Measurements from ENCODE around the gene PUS3. TPM values are rescaled to one million over a fixed set of nuclear protein-coding genes. Genes with fewer than 3 reads are reported as not detected.
A peak's percentile ranks its signal among the peaks of the same experiment; 100 is the strongest.

PUS3 gene
- total RNA-seq, 4 donors from 2014 or later = 0.60 to 8.7 (median 4.1) TPM

DNA sequence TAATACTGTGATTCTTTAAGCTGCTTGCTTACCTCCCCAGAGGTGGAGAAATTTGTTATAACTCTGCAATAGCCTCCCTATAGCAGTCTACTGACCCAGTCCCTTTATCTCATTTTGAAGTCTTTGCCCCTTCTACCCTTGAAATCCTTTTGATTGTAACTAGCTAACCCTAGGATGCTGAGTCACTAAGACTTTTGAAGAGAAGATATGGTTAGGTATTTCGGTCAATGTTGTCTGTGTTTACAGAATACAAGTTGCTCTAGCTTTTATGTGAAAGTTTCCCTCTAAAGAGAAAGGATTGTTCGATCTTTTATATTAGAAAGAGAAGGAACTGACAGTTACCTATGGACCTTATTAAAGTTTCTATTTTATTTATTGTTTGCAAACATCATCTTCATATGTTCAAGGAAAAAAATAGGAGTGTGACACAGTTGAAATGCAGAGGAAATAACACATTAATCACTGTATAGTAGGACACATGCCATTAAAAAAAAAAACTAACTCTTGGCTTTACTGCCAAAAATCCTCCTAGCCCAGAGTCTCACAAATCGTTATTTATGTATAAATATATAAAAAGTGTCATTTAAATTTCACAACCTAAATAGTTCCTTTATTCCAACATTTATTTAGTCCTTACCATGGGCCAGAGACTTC, 12.4 kb downstream of the PUS3 start:
- intact Hi-C loops (cut with DNase I; ENCODE audit: low total_unique reads) = no loop called here
- Histone ChIP-seq H3K36me3 (no peaks in the 10 kb centered on the region), H3K9me3 (no peaks in the 10 kb centered on the region), H3K27ac (no peak overlapping the region), H3K4me1 (peaks cover 0 to 23% (median 10%) of the 10 kb centered on the region in 4 donors), H3K27me3 (no peaks in the 10 kb centered on the region), H3K4me3 (no peak overlapping the region)
- WGBS, 2 donors (ENCODE audit: low coverage in 1 of 2) = 75 to 81% methylated on average over 3 of the region's 3 CpGs
- in situ Hi-C loops (cut with MboI; ENCODE audit: low pct_ligation_motif_present in 1 of 4, low pct_unique_long_range_greater_than_20kb in 1 of 4, low sequenced_read_pairs in 3 of 4) = loop anchor here in 1 of 4 donors (25.0 kb wide), 1 partner anchor 278 kb away; no protein-coding TSS in a partner anchor
- no peak for DNase-seq
- no peak for TF ChIP-seq EP300 (IDR thresholded peaks at IDR 0.05; ENCODE audit: low read depth)
- TF ChIP-seq, protein P1, sequence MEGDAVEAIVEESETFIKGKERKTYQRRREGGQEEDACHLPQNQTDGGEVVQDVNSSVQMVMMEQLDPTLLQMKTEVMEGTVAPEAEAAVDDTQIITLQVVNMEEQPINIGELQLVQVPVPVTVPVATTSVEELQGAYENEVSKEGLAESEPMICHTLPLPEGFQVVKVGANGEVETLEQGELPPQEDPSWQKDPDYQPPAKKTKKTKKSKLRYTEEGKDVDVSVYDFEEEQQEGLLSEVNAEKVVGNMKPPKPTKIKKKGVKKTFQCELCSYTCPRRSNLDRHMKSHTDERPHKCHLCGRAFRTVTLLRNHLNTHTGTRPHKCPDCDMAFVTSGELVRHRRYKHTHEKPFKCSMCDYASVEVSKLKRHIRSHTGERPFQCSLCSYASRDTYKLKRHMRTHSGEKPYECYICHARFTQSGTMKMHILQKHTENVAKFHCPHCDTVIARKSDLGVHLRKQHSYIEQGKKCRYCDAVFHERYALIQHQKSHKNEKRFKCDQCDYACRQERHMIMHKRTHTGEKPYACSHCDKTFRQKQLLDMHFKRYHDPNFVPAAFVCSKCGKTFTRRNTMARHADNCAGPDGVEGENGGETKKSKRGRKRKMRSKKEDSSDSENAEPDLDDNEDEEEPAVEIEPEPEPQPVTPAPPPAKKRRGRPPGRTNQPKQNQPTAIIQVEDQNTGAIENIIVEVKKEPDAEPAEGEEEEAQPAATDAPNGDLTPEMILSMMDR (IDR thresholded peaks at IDR 0.05) = no peak
- TF ChIP-seq POLR2AphosphoS5 (IDR thresholded peaks at IDR 0.05) = no peak
- TF ChIP-seq POLR2A (IDR thresholded peaks at IDR 0.05) = no peak

DNA sequence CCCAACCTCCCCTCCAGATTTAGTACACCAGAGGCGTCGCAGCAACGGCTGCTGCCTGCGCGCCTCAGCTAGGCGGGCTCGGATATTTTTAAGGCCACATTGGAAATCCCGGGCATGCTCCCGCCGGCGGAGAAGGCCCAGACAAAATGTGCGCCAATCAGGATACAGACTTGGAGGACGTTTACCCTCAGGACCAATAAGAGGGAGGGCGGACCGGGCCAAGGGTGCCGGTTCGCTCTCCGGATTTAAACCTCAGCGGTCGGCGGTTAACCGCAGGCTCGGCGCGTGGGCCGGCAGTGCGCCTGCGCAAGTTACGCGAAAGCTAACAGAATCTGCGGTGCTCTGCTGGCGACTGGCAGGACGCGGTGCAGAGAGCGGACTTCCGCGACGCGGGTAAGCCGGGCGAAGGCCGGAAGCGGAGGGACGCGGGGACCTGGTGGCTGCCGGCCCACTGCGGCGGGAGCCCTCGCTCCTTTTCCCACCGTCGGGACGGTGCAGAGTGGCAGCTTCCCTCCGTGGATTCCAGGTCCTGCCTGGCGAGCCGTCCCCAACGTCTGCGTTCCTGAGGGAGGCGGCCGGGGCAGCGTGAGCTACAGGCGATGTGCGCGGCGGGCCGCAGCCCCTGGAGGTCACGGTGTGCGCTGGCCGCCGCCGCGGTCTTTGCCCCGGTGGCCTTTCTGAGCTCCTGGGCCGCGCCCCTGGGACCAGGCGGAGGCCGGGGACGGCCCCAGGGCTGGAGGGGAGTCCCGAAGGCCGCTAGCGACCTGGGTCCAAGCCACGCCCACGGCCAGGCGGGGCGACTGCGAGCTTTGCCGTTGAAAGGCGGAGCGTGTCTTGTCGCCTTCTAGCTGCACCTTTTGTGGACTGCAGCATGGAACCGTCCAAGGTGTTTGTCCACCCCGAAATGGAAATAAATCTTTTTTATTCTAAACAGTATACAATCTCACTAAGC, 15.4 kb downstream of the PUS3 start, which contains the start of gene HYLS1:
HYLS1 (plus strand) TSS at position 296 of the 952 bp plus-strand sequence. CDS start 11,701 bp downstream, outside the sequence.
- Histone ChIP-seq H3K27ac (peak within 1 kb of the TSS; percentile 93 to 99 (median 98)), H3K36me3 (no peaks in the 10 kb centered on the region), H3K9me3 (no peaks in the 10 kb centered on the region), H3K4me3 (peak within 1 kb of the TSS; percentile 64 to 94 (median 80)), H3K27me3 (no peaks in the 10 kb centered on the region), H3K4me1 (peaks cover 0 to 21% (median 10%) of the 10 kb centered on the region in 4 donors)
- peak; percentile 94 for DNase-seq
- WGBS, 2 donors (ENCODE audit: low coverage in 1 of 2) = 0 to 5% methylated on average over 9 to 78 of the region's 91 CpGs
- intact Hi-C loops (cut with DNase I; ENCODE audit: low total_unique reads) = no loop called here
- TF ChIP-seq, protein P1 (IDR thresholded peaks at IDR 0.05) = peak in 4 of 5 experiments; percentile 11 to 51 (median 30)
- no peak for TF ChIP-seq EP300 (IDR thresholded peaks at IDR 0.05; ENCODE audit: low read depth)
- TF ChIP-seq POLR2A (IDR thresholded peaks at IDR 0.05) = peak; percentile 84
- TF ChIP-seq POLR2AphosphoS5 (IDR thresholded peaks at IDR 0.05) = peak; percentile 91 to 93 (median 92)
- in situ Hi-C loops (cut with MboI; ENCODE audit: low pct_ligation_motif_present in 1 of 4, low pct_unique_long_range_greater_than_20kb in 1 of 4, low sequenced_read_pairs in 3 of 4) = loop anchor here in 1 of 4 donors (25.0 kb wide), 1 partner anchor 275 kb away; no protein-coding TSS in a partner anchor

DNA sequence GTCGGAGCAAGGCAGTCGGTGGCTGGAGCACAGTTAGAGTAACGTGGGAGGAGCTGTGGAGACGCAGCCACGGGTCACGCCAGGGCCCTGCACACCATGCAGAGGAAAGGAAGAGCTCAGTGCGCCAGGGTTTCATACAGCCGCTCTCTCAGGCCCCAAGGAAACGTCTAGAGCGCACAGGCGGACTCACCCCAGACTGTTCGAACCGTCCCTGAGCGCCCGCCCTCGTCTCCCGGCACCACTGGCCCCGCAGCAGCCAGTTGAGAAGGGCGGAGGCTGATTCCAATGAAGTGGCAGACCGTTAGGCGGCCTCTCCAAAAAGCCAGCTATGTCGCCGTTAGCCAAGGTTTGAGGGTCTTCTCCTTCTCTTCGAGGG, 16.0 kb downstream of the PUS3 start:
- DNase-seq = peak; percentile 34
- in situ Hi-C loops (cut with MboI; ENCODE audit: low pct_ligation_motif_present in 1 of 4, low pct_unique_long_range_greater_than_20kb in 1 of 4, low sequenced_read_pairs in 3 of 4) = loop anchor here in 1 of 4 donors (25.0 kb wide), 1 partner anchor 275 kb away; no protein-coding TSS in a partner anchor
- intact Hi-C loops (cut with DNase I; ENCODE audit: low total_unique reads) = no loop called here
- peaks cover 0 to 15% (median 8%) of the 10 kb centered on the region in 4 donors for H3K4me1 ChIP-seq
- H3K27ac ChIP-seq = peak overlapping the region; percentile 93 to 99 (median 98)
- TF ChIP-seq POLR2A (IDR thresholded peaks at IDR 0.05) (no peak), POLR2AphosphoS5 (IDR thresholded peaks at IDR 0.05) (no peak), EP300 (IDR thresholded peaks at IDR 0.05; ENCODE audit: low read depth) (no peak)
- TF ChIP-seq, protein P1 (IDR thresholded peaks at IDR 0.05) = no peak
- no peaks in the 10 kb centered on the region for H3K36me3 ChIP-seq
- 54% methylated on average over 24 of the region's 24 CpGs; no CpG with 5 or more reads in 1 of the 2 donors for WGBS, 2 donors (ENCODE audit: low coverage in 1 of 2)
- peak overlapping the region in 3 of 4 donors; percentile 64 to 94 (median 80) for H3K4me3 ChIP-seq
- H3K9me3 ChIP-seq = no peaks in the 10 kb centered on the region
- H3K27me3 ChIP-seq = no peaks in the 10 kb centered on the region

All from transverse colon (tissue), 4 donors.